LNCaP clone FGC (cell line): Measurements from ENCODE around the gene ATP11A.

Source experiments
- DNase-seq: peaks from one replicate; pipeline ENCODE4 v3.0.0-alpha.2; 2011; ENCODE audit warnings: low read depth
- H3K4me3 ChIP-seq: 2 replicates; pipeline ENCODE4 v1.5.1; 2011; ENCODE audit warnings: mild to moderate bottlenecking, low read depth, low read length, control low read depth
- TF ChIP-seq, protein P1 (sequence below): IDR thresholded peaks from 2 replicates; pipeline ENCODE4 v1.5.1; 2012; ENCODE audit warnings: mild to moderate bottlenecking; ENCODE audit not compliant: control insufficient read depth, insufficient read depth; ENCODE audit errors: extremely low read depth

The ATP11A gene

DNA sequence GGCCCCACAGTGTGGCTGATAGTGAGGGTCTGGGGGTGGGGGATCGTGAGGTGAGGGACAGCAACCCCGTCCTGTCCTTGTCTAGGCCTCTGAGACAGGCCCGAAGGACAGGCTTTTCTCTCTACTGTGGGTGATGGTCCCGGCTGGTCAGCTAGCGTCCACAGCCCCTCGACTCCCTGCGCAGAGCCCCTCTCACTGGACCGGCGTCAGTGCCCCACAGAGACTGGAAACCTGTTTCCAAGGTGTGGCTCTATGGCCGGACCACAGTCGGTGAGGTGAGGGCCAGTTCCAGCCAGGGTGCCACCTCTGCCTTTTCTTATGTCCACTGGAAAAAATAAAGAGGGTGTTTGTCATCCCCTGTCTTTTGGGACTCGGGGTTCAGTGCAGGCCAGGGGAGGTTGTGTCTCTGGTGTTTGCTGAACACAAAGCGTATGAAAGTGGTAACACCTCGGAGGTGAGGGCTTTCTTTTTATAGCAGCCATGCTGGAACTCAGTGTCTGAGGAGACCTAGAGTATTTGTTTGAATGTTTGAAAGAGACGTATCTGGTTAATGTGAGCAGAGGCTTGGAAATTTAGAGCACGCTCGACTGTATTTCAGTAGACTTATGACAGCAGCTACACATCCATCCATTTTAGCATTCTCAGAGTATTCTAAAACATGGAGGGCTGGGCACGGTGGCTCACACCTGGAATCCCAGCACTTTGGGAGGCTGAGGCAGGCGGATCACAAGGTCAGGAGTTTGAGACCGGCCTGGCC, 22.8 kb downstream of the ATP11A start:
- H3K4me3 ChIP-seq = no peak overlapping the region
- DNase-seq = no peak
- TF ChIP-seq, protein P1, sequence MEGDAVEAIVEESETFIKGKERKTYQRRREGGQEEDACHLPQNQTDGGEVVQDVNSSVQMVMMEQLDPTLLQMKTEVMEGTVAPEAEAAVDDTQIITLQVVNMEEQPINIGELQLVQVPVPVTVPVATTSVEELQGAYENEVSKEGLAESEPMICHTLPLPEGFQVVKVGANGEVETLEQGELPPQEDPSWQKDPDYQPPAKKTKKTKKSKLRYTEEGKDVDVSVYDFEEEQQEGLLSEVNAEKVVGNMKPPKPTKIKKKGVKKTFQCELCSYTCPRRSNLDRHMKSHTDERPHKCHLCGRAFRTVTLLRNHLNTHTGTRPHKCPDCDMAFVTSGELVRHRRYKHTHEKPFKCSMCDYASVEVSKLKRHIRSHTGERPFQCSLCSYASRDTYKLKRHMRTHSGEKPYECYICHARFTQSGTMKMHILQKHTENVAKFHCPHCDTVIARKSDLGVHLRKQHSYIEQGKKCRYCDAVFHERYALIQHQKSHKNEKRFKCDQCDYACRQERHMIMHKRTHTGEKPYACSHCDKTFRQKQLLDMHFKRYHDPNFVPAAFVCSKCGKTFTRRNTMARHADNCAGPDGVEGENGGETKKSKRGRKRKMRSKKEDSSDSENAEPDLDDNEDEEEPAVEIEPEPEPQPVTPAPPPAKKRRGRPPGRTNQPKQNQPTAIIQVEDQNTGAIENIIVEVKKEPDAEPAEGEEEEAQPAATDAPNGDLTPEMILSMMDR = no peak

DNA sequence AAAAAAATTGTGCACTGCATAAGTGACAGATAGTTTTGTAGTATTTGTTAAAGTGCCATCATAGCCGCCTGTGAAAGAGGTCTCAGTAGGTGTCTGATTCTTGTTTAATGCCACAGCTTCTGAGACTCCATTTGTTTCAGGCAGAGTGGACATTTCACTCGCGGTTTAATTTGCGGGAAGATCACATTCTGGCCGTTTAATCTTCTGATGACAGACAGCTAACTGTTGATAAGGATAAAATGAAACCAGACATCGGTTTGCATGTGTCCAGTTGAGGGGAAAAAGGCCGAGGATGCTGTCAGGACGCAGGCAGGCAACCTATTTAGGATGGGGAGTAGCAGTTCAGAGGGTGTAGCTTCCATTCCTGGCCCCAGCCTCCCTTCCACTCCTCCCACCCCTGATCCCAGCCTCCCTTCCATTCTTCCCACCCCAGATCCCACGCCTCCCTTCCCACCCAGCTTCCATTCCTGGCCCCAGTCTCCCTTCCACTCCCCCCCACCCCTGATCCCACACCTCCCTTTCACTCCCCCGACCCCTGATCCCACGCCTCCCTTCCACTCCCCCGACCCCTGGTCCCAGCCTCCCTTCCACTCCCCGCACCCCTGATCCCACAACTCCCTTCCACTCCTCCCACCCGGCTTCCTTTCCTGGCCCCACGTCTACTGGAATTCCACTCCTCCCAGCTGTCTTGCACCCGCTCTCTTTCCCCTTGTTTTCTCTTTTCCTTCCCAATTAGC, 23.8 kb downstream of the ATP11A start:
- TF ChIP-seq, protein P1 = no peak
- no peak overlapping the region for H3K4me3 ChIP-seq
- no peak for DNase-seq

DNA sequence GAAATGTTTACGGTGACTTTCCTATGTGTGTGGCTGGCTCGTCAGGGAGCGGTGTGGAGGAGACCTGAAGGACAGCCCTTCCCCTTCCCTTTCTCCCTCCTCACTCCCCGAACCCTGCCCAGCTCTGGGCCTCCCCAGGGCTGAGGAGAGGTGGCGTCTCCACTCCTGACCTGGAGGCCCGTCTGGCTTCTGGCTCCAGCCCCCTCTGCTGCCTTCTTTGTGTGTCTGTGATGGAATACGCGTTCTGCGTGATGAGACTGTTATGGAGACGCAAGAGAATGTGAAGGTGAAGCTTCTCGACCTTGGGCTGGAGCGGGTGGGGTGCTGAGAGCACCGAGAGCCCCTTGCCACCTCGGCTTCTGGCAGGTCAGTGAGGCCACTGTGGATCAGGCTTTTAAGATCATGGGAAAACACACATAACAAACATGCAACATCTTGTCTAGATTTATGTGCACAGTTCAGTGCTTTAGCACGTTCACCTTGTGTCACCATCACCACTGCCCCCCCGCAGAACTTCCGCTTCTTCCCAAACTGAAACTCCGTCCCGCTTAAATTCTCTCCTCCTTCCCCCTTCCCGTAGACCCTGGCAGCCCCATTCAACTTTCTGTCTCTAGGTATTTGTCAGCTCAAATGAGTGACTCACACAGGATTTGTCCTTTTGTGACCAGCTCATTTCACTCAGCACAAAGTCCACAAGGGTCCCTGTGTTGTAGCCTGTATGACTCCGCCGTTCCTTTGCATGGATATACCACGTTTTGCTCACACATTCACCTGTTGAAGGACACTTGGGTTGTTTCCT, 24.7 kb downstream of the ATP11A start:
- no peak overlapping the region for H3K4me3 ChIP-seq
- DNase-seq = no peak
- TF ChIP-seq, protein P1 = no peak

DNA sequence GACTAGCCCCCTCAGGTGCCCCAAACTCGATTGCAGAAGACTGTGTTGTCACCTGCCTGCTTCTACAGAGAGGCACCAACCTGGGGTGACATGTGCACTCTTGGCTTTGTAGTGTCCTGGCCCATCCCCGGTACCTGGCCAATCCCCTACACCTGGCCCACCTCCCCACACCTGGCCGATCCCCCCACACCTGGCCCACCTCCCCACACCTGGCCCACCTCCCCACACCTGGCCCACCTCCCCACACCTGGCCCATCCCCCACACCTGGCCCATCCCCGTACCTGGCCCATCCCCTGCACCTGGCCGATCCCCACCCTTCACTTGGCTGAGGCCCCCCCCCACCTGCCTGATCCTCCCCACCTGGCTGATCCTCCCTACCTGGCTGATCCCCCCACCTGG, 25.4 kb downstream of the ATP11A start:
- H3K4me3 ChIP-seq = no peak overlapping the region
- no peak for DNase-seq
- TF ChIP-seq, protein P1 = no peak

DNA sequence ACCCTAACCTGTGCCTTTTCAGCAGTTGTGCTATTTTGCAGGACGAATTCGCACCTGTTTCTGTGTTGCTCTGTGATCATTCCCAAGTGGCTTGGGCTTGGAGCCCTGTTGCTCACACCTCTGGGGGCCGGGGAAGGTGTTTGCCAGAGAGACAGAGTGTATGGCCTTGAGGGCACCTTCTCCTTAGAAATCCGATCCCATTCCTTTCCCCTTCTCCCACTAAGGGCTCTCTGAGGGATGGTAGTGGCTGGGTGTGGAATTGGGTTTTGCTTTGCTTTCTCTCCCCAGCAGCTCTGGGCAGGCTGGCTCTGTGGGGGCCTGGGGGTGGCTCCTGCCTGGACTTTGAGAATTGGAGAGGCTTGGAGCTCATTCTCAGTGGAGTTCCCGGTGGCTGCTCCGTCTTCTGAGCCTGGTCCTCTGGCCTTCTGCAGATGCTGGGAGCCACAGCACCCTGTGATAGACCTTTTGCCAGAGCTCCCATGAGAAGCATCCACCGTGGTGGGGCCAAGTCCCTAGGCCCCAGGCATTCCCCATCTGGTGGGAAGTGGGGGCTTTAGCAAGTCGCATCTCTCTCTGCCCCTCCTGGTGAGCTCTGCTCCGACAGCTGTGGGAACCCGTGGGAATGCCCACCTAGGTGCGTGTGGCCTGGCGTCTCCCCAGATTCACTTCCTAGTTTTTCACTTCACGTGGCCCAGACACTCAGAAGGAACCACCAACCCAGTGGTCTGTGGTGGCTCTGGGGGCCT, 26.1 kb downstream of the ATP11A start:
- no peak for DNase-seq
- no peak overlapping the region for H3K4me3 ChIP-seq
- TF ChIP-seq, protein P1 = no peak

DNA sequence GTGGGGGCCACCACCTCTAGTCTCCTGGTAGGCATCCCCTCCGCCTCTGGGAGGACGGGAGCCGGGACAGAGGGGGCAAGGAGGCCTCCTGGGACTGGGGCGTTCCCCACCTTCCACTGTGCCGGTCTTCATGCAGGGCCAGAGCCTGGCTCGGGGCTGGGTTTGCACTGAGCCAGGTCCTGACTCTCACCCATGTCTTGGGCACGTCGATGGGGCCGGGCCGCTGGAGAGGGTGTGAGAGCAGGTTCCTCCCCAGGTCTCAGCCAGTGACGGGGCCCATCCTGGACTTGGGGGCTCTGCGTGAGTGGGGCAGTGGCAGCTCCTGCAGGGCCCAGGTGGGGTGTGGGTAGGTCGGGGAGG, 26.6 kb downstream of the ATP11A start:
- H3K4me3 ChIP-seq = no peak overlapping the region
- TF ChIP-seq, protein P1 = no peak
- DNase-seq = no peak
